Caco-2 (cell line): Measurements from ENCODE around the gene NCAM2. TPM values are rescaled to one million over a fixed set of nuclear protein-coding genes. Genes with fewer than 3 reads are reported as not detected.

ENCODE experiments used
- BruUV-seq: library from RNA; stranded (reverse); fragments of 400-500 nt; replicated peaks from 2 replicates; lab custom pipeline; 2021; lab: Mats Ljungman, UMichigan
- CTCF ChIA-PET: fragments of 300-600 bp; sonication (Branson Sonifier 250); formaldehyde crosslinking; loops from one replicate; lab custom pipeline; 2022; ENCODE audit warnings: antibody characterized with exemption; lab: Charles Lee
- POLR2A ChIA-PET: fragments of 300-600 bp; sonication (Branson Sonifier 250); formaldehyde crosslinking; loops from one replicate; lab custom pipeline; 2022; ENCODE audit warnings: antibody characterized with exemption; lab: Charles Lee
- DNase-seq, 2 experiments: peaks; one replicate each; pipeline versions ENCODE4 v3.0.0 to v3.0.0-alpha.2; 2020 to 2022
- H3K27me3 ChIP-seq: replicated peaks from 2 replicates; pipeline ENCODE4 v1.6.0; 2011; ENCODE audit warnings: low read length; ENCODE audit not compliant: control insufficient read depth, insufficient read depth
- H3K36me3 ChIP-seq: 2 replicates; pipeline ENCODE4 v1.5.1; 2011; ENCODE audit warnings: low read length; ENCODE audit not compliant: control insufficient read depth, insufficient read depth
- H3K4me1 ChIP-seq: fragments of 250-450 bp; sonication (Bioruptor Pico); 2 replicates; pipeline ENCODE4 v1.5.1; 2020; ENCODE audit warnings: mild to moderate bottlenecking
- H3K4me3 ChIP-seq: 2 replicates; pipeline ENCODE4 v1.5.1; 2011; ENCODE audit warnings: low read depth, mild to moderate bottlenecking, control low read depth, low read length
- H3K9me3 ChIP-seq: fragments of 250-450 bp; sonication (Bioruptor Pico); 2 replicates; pipeline ENCODE4 v1.5.1; 2020; ENCODE audit warnings: mild to moderate bottlenecking, moderate library complexity
- H3K27ac Mint-ChIP-seq: one replicate; pipeline ENCODE4 v1.8.0; 2022; ENCODE audit warnings: mixed read lengths; ENCODE audit not compliant: unreplicated experiment
- H3K27me3 Mint-ChIP-seq: one replicate; pipeline ENCODE4 v1.8.0; 2022; ENCODE audit warnings: mixed read lengths; ENCODE audit not compliant: insufficient read depth, unreplicated experiment
- H3K36me3 Mint-ChIP-seq: one replicate; pipeline ENCODE4 v1.8.0; 2022; ENCODE audit warnings: mild to moderate bottlenecking, mixed read lengths; ENCODE audit not compliant: insufficient read depth, unreplicated experiment
- H3K4me1 Mint-ChIP-seq: one replicate; pipeline ENCODE4 v1.8.0; 2022; ENCODE audit warnings: low read depth, mixed read lengths; ENCODE audit not compliant: unreplicated experiment
- H3K4me3 Mint-ChIP-seq: one replicate; pipeline ENCODE4 v1.8.0; 2022; ENCODE audit warnings: mild to moderate bottlenecking, moderate library complexity, mixed read lengths; ENCODE audit not compliant: unreplicated experiment
- H3K9me3 Mint-ChIP-seq: one replicate; pipeline ENCODE4 v1.8.0; 2022; ENCODE audit warnings: mixed read lengths; ENCODE audit not compliant: unreplicated experiment
- CTCF ChIP-seq, 2 experiments: fragments of 200-600 bp in 1 of 2; IDR thresholded peaks; 1 replicate in 1 of 2; 2 replicates in 1 of 2; pipeline versions ENCODE4 v1.5.1 to v1.8.0; 2011 to 2022; ENCODE audit warnings: antibody characterized with exemption in 1 of 2, control low read depth in 1 of 2, inconsistent platforms in 1 of 2, low read depth in 1 of 2, low read length in 1 of 2, mild to moderate bottlenecking in 1 of 2, moderate library complexity in 1 of 2; ENCODE audit not compliant: insufficient read depth in 1 of 2, severe bottlenecking in 1 of 2, unreplicated experiment in 1 of 2
- intact Hi-C: fragments of 100-400 bp; cut with micrococcal nuclease; formaldehyde crosslinking; loops from one replicate; pipeline ENCODE4 v1.10.0; 2022; ENCODE audit not compliant: unreplicated experiment
- total RNA-seq: library from RNA; stranded (reverse); gene quantifications from 2 replicates; pipeline ENCODE4 v1.2.3, GENCODE V29; 2022

Gene NCAM2
- total RNA-seq, 1 experiment from 2014 or later, result not detected

DNA sequence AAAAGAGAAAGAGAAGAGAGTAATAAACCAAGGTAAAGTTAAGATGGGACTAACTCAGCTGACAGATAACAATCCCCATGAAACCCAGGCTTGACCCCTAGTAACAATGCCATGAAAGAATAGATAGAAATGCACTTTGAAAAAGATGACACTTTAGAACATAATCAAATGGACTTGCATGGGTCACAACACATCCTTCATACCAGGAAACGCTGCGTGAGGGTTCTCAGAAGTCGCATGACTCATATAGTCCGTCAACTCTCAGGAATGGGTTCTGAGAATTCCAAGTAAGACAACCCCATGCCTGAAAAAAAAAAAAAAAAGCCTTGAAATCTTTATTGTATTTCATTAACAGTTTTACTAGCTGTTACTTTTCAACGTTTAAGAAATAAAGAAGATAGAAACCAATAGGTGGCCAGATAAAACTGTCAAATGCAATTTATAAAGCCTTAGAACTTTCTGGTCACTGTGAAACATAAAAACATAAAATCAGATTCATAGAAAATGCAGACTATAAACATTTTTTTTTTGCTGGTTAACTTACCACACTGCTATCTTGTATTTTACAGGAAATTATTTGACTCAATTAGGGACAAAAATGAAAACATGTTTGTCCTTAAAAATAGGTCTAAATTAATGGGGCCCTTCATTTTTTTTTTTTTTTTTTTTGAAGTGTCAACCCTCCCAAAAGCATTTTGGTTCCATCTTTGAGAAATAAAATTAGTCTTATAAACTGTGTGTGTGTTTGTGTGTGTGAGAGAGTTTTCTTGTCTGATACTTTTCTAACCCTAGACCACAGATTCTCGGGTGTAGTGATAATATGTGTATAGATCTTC, 202.1 kb downstream of the NCAM2 start:
- H3K27me3 Mint-ChIP-seq, result no peaks in the 10 kb centered on the region
- H3K4me3 Mint-ChIP-seq, result no peak overlapping the region
- no peaks in the 10 kb centered on the region for H3K27me3 ChIP-seq
- ChIA-PET POLR2A (no interaction called here), CTCF (no interaction called here)
- no peaks in the 10 kb centered on the region for H3K36me3 Mint-ChIP-seq
- no peak overlapping the region for H3K27ac Mint-ChIP-seq
- no peaks in the 10 kb centered on the region for H3K36me3 ChIP-seq
- no peak for DNase-seq
- H3K9me3 Mint-ChIP-seq, result no peaks in the 10 kb centered on the region
- intact Hi-C loops, result no loop called here
- no peak overlapping the region for H3K4me3 ChIP-seq
- H3K9me3 ChIP-seq, result no peaks in the 10 kb centered on the region
- TF ChIP-seq CTCF (IDR thresholded peaks at IDR 0.05; ENCODE audit: insufficient read depth in 1 of 2, low read depth in 1 of 2, low read length in 1 of 2, severe bottlenecking in 1 of 2, unreplicated experiment in 1 of 2), result no peak
- H3K4me1 ChIP-seq, result no peaks in the 10 kb centered on the region
- H3K4me1 Mint-ChIP-seq, result no peaks in the 10 kb centered on the region
- BruUV-seq, result no TSS peak

DNA sequence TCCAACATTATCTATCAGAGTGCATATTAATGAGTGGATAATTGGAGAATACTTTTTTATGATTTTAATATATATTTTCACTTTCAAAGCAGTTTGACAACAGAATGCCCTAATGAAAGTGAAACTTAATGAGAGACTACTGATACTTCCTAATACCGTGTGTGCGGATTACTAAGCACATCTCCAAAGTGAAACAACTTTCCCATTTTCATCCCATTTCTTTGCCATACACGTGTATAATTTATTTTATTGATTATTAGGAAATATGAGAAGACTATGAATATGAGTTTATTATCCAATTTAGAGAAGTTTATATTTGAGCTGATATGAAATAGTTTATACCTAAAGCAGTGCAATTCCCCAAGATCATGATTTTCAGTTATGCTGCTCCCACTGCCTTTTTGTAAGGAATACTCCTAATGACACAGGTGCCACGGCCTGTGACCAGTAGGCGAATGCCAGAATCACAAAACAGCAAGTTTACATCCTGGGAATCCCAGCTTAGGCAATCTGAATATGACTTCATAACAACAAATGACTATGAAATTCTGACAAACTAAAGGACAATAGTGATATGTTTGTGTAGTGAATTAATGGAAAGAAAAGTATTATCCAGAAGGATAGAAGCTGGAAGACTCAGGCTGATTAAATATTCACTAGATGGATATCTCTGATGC, 202.9 kb downstream of the NCAM2 start:
- CTCF ChIA-PET, result no interaction called here

More for the DNA sequence above, 202.9 kb downstream of the NCAM2 start:
- H3K4me3 Mint-ChIP-seq, result no peak overlapping the region
- no peaks in the 10 kb centered on the region for H3K27me3 ChIP-seq
- POLR2A ChIA-PET, result no interaction called here
- no peak for TF ChIP-seq CTCF (IDR thresholded peaks at IDR 0.05; ENCODE audit: insufficient read depth in 1 of 2, low read depth in 1 of 2, low read length in 1 of 2, severe bottlenecking in 1 of 2, unreplicated experiment in 1 of 2)
- BruUV-seq, result no TSS peak
- no peaks in the 10 kb centered on the region for H3K36me3 ChIP-seq
- intact Hi-C loops, result no loop called here
- DNase-seq, result no peak
- H3K9me3 Mint-ChIP-seq, result no peaks in the 10 kb centered on the region
- no peaks in the 10 kb centered on the region for H3K4me1 Mint-ChIP-seq
- H3K27me3 Mint-ChIP-seq, result no peaks in the 10 kb centered on the region
- no peak overlapping the region for H3K27ac Mint-ChIP-seq
- no peaks in the 10 kb centered on the region for H3K4me1 ChIP-seq
- H3K9me3 ChIP-seq, result no peaks in the 10 kb centered on the region
- no peak overlapping the region for H3K4me3 ChIP-seq
- H3K36me3 Mint-ChIP-seq, result no peaks in the 10 kb centered on the region
